PC-9 (cell line): ENCODE results near the gene CNOT6L. TPM values are rescaled to one million over a fixed set of nuclear protein-coding genes. Genes with fewer than 3 reads are reported as not detected.

Source experiments
- BruUV-seq: library from RNA; stranded (reverse); fragments of 400-500 nt; replicated peaks from 2 replicates; lab custom pipeline; 2021; lab: Mats Ljungman, UMichigan
- CTCF ChIA-PET: fragments of 300-600 bp; sonication (Branson Sonifier 250); formaldehyde crosslinking; loops from one replicate; lab custom pipeline; 2022; ENCODE audit warnings: antibody characterized with exemption; lab: Charles Lee
- POLR2A ChIA-PET: fragments of 300-600 bp; sonication (Branson Sonifier 250); formaldehyde crosslinking; loops from one replicate; lab custom pipeline; 2022; ENCODE audit warnings: antibody characterized with exemption; ENCODE audit not compliant: unreplicated experiment; lab: Charles Lee
- DNase-seq, 2 experiments: peaks; one replicate each; pipeline versions ENCODE4 v3.0.0 to v3.0.0-alpha.2; 2015 to 2022; ENCODE audit warnings: mixed read lengths in 1 of 2
- H2AFZ ChIP-seq: fragments of 200-600 bp; sonication (generic); 2 replicates; pipeline ENCODE4 v1.8.1; 2017; ENCODE audit warnings: antibody characterized with exemption
- H3F3A ChIP-seq: fragments of 200-600 bp; sonication (generic); 2 replicates; pipeline ENCODE4 v1.8.1; 2017; ENCODE audit warnings: antibody characterized with exemption, mild to moderate bottlenecking, low read depth; ENCODE audit not compliant: insufficient read depth
- H3K27ac ChIP-seq: fragments of 200-600 bp; sonication (generic); 2 replicates; pipeline ENCODE4 v1.6.1; 2016; ENCODE audit warnings: mixed run types
- H3K27me3 ChIP-seq: fragments of 200-600 bp; sonication (generic); 2 replicates; pipeline ENCODE4 v1.6.1; 2016; ENCODE audit warnings: low read depth, mixed run types; ENCODE audit not compliant: insufficient read depth
- H3K36me3 ChIP-seq: fragments of 200-600 bp; sonication (generic); 2 replicates; pipeline ENCODE4 v1.6.1; 2016; ENCODE audit warnings: low read depth, mixed run types
- H3K4me1 ChIP-seq: fragments of 200-600 bp; sonication (generic); replicated peaks from 2 replicates; pipeline ENCODE4 v1.6.1; 2016; ENCODE audit warnings: mixed run types; ENCODE audit not compliant: insufficient read depth
- H3K4me2 ChIP-seq: fragments of 200-600 bp; sonication (generic); 2 replicates; pipeline ENCODE4 v1.6.1; 2017; ENCODE audit warnings: mixed run types
- H3K4me3 ChIP-seq: fragments of 200-600 bp; sonication (generic); 2 replicates; pipeline ENCODE4 v1.6.1; 2016; ENCODE audit warnings: mixed run types
- H3K79me2 ChIP-seq: fragments of 200-600 bp; sonication (generic); 2 replicates; pipeline ENCODE4 v1.6.1; 2017; ENCODE audit warnings: low read depth, mixed run types
- H3K9me2 ChIP-seq: fragments of 200-600 bp; sonication (generic); 2 replicates; pipeline ENCODE4 v1.8.1; 2017; ENCODE audit warnings: mild to moderate bottlenecking; ENCODE audit not compliant: insufficient read depth
- H3K9me3 ChIP-seq: fragments of 200-600 bp; sonication (generic); 2 replicates; pipeline ENCODE4 v1.8.1; 2016; ENCODE audit warnings: low read depth; ENCODE audit not compliant: insufficient read depth
- H4K20me1 ChIP-seq: fragments of 200-600 bp; sonication (generic); 2 replicates; pipeline ENCODE4 v1.8.1; 2017; ENCODE audit not compliant: insufficient read depth
- EZH2 ChIP-seq: fragments of 200-600 bp; sonication (generic); IDR thresholded peaks from 2 replicates; pipeline ENCODE4 v1.8.0; 2017; ENCODE audit warnings: antibody characterized with exemption, low read depth
- intact Hi-C: fragments of 100-400 bp; cut with micrococcal nuclease; formaldehyde crosslinking; loops from one replicate; pipeline ENCODE4 v1.10.0; 2022; ENCODE audit not compliant: unreplicated experiment
- total RNA-seq: library from RNA; stranded (reverse); gene quantifications from 2 replicates; pipeline ENCODE4 v1.2.3, GENCODE V29; 2021
- TF ChIP-seq, protein P1 (sequence below): fragments of 200-600 bp; sonication (generic); conservative IDR thresholded peaks from 2 replicates; pipeline ENCODE4 v1.6.1; 2017; ENCODE audit warnings: mixed run types, antibody characterized with exemption, mild to moderate bottlenecking, moderate library complexity

Gene CNOT6L
- total RNA-seq, 1 experiment from 2014 or later = 26.7 TPM

DNA sequence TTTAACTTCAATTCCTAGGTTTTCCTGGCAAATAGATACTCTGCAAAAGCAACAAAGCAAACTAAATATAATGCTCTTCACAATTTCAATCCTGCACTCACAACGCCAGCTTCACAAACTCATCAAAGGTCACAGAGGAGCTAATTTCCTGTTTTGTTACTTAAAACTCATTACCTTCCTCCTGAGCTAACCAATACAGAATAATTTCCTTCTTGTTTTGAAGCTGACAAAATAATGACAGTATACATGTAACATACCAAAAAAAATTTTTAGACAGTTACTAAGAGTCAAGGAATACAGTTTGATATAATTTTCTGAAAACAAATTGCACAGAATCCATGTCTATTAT is 17.9 kb downstream of the CNOT6L start:
- no peaks in the 10 kb centered on the region for H3K36me3 ChIP-seq
- intact Hi-C loops = no loop called here
- CTCF ChIA-PET = no interaction called here
- no peaks in the 10 kb centered on the region for H3F3A ChIP-seq
- H3K4me1 ChIP-seq = 0 out of 2 replicates have a peak, but pooled peaks cover 5% of the 10 kb centered on the region
- H3K9me3 ChIP-seq = no peaks in the 10 kb centered on the region
- peaks cover 60% of the 10 kb centered on the region for H3K79me2 ChIP-seq
- H3K4me3 ChIP-seq = no peak overlapping the region
- H3K9me2 ChIP-seq = no peaks in the 10 kb centered on the region
- H3K27ac ChIP-seq = no peak overlapping the region
- DNase-seq = no peak
- TF ChIP-seq, protein P1, sequence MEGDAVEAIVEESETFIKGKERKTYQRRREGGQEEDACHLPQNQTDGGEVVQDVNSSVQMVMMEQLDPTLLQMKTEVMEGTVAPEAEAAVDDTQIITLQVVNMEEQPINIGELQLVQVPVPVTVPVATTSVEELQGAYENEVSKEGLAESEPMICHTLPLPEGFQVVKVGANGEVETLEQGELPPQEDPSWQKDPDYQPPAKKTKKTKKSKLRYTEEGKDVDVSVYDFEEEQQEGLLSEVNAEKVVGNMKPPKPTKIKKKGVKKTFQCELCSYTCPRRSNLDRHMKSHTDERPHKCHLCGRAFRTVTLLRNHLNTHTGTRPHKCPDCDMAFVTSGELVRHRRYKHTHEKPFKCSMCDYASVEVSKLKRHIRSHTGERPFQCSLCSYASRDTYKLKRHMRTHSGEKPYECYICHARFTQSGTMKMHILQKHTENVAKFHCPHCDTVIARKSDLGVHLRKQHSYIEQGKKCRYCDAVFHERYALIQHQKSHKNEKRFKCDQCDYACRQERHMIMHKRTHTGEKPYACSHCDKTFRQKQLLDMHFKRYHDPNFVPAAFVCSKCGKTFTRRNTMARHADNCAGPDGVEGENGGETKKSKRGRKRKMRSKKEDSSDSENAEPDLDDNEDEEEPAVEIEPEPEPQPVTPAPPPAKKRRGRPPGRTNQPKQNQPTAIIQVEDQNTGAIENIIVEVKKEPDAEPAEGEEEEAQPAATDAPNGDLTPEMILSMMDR = no peak
- no peak for TF ChIP-seq EZH2
- no TSS peak for BruUV-seq
- no peaks in the 10 kb centered on the region for H4K20me1 ChIP-seq
- POLR2A ChIA-PET = no interaction called here
- H2AFZ ChIP-seq = no peak overlapping the region
- H3K4me2 ChIP-seq = no peak overlapping the region
- H3K27me3 ChIP-seq = no peaks in the 10 kb centered on the region

DNA sequence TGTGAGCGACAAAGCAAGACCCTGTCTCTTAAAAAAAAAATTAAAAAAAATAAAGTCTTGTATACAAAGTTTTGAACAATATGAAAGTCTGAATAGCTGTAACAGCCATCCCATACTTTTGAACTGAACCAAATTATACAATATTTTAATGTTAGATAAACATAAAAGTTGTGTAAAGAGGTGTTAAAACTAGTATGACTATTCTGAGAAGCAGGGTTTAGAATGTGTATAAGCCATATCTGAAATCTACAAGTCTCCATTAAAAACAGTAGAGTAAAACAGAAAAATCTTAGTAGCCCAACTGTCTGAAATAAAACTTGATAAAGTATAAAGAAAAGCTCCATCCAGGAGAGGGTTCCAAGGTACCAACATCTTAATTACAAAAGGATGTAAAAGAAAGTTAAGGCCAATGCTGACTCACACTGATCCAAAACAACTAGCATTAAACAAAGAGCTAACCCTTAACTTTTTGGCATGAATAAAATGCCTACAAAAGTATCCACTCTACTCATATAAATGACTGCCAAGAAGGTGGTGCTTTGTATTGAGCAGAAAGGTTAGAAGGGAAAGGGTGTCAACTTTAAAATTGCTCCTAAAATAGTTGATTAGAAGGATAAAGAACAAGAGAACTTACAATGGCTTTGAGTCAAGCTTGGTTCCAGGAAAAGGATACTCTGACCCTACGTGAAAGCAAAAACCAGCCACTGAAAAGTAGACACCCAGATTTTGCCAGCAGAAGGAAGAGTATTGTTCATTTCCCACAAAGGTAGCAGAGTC is 18.5 kb downstream of the CNOT6L start:
- no peaks in the 10 kb centered on the region for H3K9me2 ChIP-seq
- no peaks in the 10 kb centered on the region for H3K9me3 ChIP-seq
- no peak overlapping the region for H3K4me3 ChIP-seq
- TF ChIP-seq EZH2 = no peak
- TF ChIP-seq, protein P1 = no peak
- ChIA-PET CTCF (no interaction called here), POLR2A (interaction anchor here (0.7 kb wide), 1 partner anchor 388 kb away, joined by 7 read pairs; no protein-coding TSS in a partner anchor)
- H3K79me2 ChIP-seq = peaks cover 62% of the 10 kb centered on the region
- H4K20me1 ChIP-seq = no peaks in the 10 kb centered on the region
- H3K36me3 ChIP-seq = no peaks in the 10 kb centered on the region
- H3K27ac ChIP-seq = no peak overlapping the region
- intact Hi-C loops = no loop called here
- H3K4me1 ChIP-seq = 0 out of 2 replicates have a peak, but pooled peaks cover 5% of the 10 kb centered on the region
- no TSS peak for BruUV-seq
- no peaks in the 10 kb centered on the region for H3F3A ChIP-seq
- no peaks in the 10 kb centered on the region for H3K27me3 ChIP-seq
- H3K4me2 ChIP-seq = no peak overlapping the region
- H2AFZ ChIP-seq = no peak overlapping the region
- no peak for DNase-seq

GRCh38 chr4:77800077-77800476 is 19.1 kb downstream of the CNOT6L start:
- POLR2A ChIA-PET = interaction anchor here (0.7 kb wide), 1 partner anchor 388 kb away, joined by 7 read pairs; no protein-coding TSS in a partner anchor
- intact Hi-C loops = no loop called here
- Histone ChIP-seq H3K9me3 (no peaks in the 10 kb centered on the region), H4K20me1 (no peaks in the 10 kb centered on the region), H3K4me3 (no peak overlapping the region), H3F3A (no peaks in the 10 kb centered on the region), H3K4me1 (0 out of 2 replicates have a peak, but pooled peaks cover 5% of the 10 kb centered on the region), H3K27ac (no peak overlapping the region), H3K36me3 (no peaks in the 10 kb centered on the region), H3K27me3 (no peaks in the 10 kb centered on the region), H3K79me2 (peaks cover 56% of the 10 kb centered on the region), H3K4me2 (no peak overlapping the region), H2AFZ (no peak overlapping the region), H3K9me2 (no peaks in the 10 kb centered on the region)
- TF ChIP-seq, protein P1 = no peak
- no peak for TF ChIP-seq EZH2
- no TSS peak for BruUV-seq
- CTCF ChIA-PET = no interaction called here
- DNase-seq = no peak
